Spleen (tissue), 7 donors: ENCODE measurements around the gene FNBP1L.

Source experiments
- CTCF ChIP-seq, 11 experiments: fragments of 200-600 bp in 7 of 11; fragments of 450-650 bp in 4 of 11; sonication (generic) in 4 of 11; IDR thresholded peaks in 8 of 11; conservative IDR thresholded peaks in 3 of 11; 1 replicate in 7 of 11; 2 replicates in 4 of 11; pipeline versions ENCODE4 v1.4.0 to v1.8.0; 2016 to 2021; ENCODE audit warnings: antibody characterized with exemption in 11 of 11, inconsistent platforms in 4 of 11, mild to moderate bottlenecking in 1 of 11
- POLR2A ChIP-seq, 3 donors: fragments of 450-650 bp; IDR thresholded peaks; one replicate each; pipeline ENCODE4 v1.5.1; 2017; ENCODE audit warnings: antibody characterized with exemption in 3 of 3, mild to moderate bottlenecking in 1 of 3
- POLR2AphosphoS5 ChIP-seq, 3 donors: sonication (generic); formaldehyde crosslinking; IDR thresholded peaks; one replicate each; pipeline ENCODE4 v1.5.1; 2017; ENCODE audit warnings: antibody characterized with exemption in 3 of 3
- donor health status: DM: no; HTN: no; CAD: no; lungs with moderate emphysema.
- donor health status: DM: no; HTN: no; CAD: no.
- donor health status: DM: no; HTN: no; CAD: no.

GRCh38 chr1:93499075-93499474, 51.2 kb downstream of the FNBP1L start:
- no peak for TF ChIP-seq CTCF (IDR thresholded peaks at IDR 0.05 in 8 of 11, conservative IDR thresholded peaks at IDR 0.05 in 3 of 11)
- TF ChIP-seq POLR2A (IDR thresholded peaks at IDR 0.05), result no peak
- no peak for TF ChIP-seq POLR2AphosphoS5 (IDR thresholded peaks at IDR 0.05)
